ENCODE data around the gene ELOB.

ELOB gene

GRCh38 chr16:2795395-2796143, 18.5 kb upstream of the ELOB start:
- Mint-ChIP-seq H3K4me3 (no peak overlapping the region), H3K36me3 (ENCODE audit: low read depth) (no peaks in the 10 kb centered on the region), H3K27me3 (peaks cover 10% of the 10 kb centered on the region), H3K27ac (no peak overlapping the region), H3K9me3 (no peaks in the 10 kb centered on the region), H3K4me1 (ENCODE audit: low read depth) (no peaks in the 10 kb centered on the region)

- H3K4me1 Mint-ChIP-seq (ENCODE audit: low read depth): no peaks in the 10 kb centered on the region
These were observed 15.9 kb upstream of the ELOB start for GRCh38 chr16:2792940-2793339.

GRCh38 chr16:2791174-2791573, 14.1 kb upstream of the ELOB start:
- no peaks in the 10 kb centered on the region for H3K9me3 Mint-ChIP-seq
- peaks cover 17% of the 10 kb centered on the region for H3K27me3 Mint-ChIP-seq

More at GRCh38 chr16:2792940-2793339, 15.9 kb upstream of the ELOB start:
- H3K27me3 Mint-ChIP-seq: peaks cover 17% of the 10 kb centered on the region
- H3K36me3 Mint-ChIP-seq (ENCODE audit: low read depth): no peaks in the 10 kb centered on the region
- no peak overlapping the region for H3K27ac Mint-ChIP-seq
- H3K4me3 Mint-ChIP-seq: no peak overlapping the region
- H3K9me3 Mint-ChIP-seq: no peaks in the 10 kb centered on the region

DNA sequence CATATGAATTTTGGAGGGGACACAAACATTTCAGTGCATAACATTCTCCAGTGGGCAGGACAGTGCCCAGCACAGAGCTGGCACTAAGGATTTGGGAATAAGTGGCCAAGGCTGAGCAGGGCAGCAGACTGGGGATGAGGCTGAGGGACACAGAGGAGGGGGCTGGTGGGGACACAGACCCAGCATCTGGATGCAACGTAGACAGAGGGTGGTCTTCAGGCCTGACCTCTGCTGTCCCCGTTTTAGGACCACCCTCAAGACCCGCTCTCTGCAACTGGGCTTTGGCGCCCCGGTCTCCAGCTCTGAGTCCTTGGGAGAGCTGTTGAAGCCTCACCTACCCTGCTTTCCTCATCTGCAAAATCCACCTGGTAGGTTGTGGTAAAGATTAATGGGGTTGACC, 13.6 kb upstream of the ELOB start:
- H3K36me3 Mint-ChIP-seq (ENCODE audit: low read depth): no peaks in the 10 kb centered on the region
- H3K4me3 Mint-ChIP-seq: no peak overlapping the region
- no peak overlapping the region for H3K27ac Mint-ChIP-seq
- peaks cover 17% of the 10 kb centered on the region for H3K27me3 Mint-ChIP-seq
- no peaks in the 10 kb centered on the region for H3K9me3 Mint-ChIP-seq
- peaks cover 4% of the 10 kb centered on the region for H3K4me1 Mint-ChIP-seq (ENCODE audit: low read depth)

More at GRCh38 chr16:2791174-2791573, 14.1 kb upstream of the ELOB start:
- Mint-ChIP-seq H3K36me3 (ENCODE audit: low read depth) (no peaks in the 10 kb centered on the region), H3K27ac (no peak overlapping the region), H3K4me1 (ENCODE audit: low read depth) (peaks cover 1% of the 10 kb centered on the region), H3K4me3 (no peak overlapping the region)

GRCh38 chr16:2787961-2788360, 10.9 kb upstream of the ELOB start:
- H3K4me1 Mint-ChIP-seq (ENCODE audit: low read depth): peaks cover 7% of the 10 kb centered on the region
- H3K36me3 Mint-ChIP-seq (ENCODE audit: low read depth): no peaks in the 10 kb centered on the region
- H3K4me3 Mint-ChIP-seq: no peak overlapping the region
- H3K27ac Mint-ChIP-seq: no peak overlapping the region
- H3K27me3 Mint-ChIP-seq: peaks cover 13% of the 10 kb centered on the region
- H3K9me3 Mint-ChIP-seq: no peaks in the 10 kb centered on the region

DNA sequence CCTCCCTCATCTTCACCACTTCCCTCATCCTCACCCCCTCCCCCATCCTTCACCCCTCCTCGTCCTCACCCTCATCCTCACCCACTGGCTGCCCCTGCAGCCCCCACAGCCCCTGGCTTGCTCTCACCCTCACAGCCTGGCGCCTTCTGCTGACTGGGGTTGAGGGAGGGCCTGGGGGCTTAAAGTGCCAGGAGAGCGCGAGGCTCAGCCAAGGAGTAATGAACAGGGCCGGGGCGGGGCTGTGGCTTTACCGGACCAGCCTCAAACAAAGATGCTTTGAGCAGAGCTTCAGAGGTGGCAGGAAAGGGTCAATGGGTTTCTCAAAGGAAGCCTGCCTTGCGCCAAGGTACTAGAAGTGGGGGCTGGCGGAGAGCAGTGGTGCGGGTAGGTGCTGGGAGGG, 10.3 kb upstream of the ELOB start, which contains the start of gene PRSS33:
Gene PRSS33, minus strand, starts transcription at position 155 of the 400 bp plus-strand sequence. CDS start 1,013 bp downstream, outside the sequence.
- Mint-ChIP-seq H3K9me3 (no peaks in the 10 kb centered on the region), H3K4me3 (peak within 1 kb of the TSS; percentile 71), H3K36me3 (ENCODE audit: low read depth) (no peaks in the 10 kb centered on the region), H3K27me3 (peaks cover 11% of the 10 kb centered on the region), H3K27ac (no peak within 1 kb of the TSS), H3K4me1 (ENCODE audit: low read depth) (peaks cover 7% of the 10 kb centered on the region)

DNA sequence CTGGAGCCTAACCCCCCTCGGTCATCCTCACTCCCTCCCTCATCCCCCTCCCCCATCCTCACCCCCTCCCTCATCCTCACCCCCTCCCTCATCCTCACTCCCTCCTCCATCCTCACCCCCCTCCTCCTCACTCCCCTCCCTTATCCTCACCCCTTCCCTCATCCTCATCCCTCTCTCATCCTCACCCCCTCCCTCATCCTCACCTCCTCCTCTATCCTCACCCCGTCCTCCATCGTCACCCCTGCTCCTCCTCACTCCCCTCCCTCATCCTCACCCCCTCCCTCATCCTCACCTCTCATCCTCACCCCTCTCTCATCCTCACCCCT, 9.7 kb upstream of the ELOB start:
- Mint-ChIP-seq H3K4me1 (ENCODE audit: low read depth) (peaks cover 7% of the 10 kb centered on the region), H3K36me3 (ENCODE audit: low read depth) (no peaks in the 10 kb centered on the region), H3K27ac (no peak overlapping the region), H3K4me3 (no peak overlapping the region), H3K27me3 (peaks cover 11% of the 10 kb centered on the region), H3K9me3 (no peaks in the 10 kb centered on the region)

DNA sequence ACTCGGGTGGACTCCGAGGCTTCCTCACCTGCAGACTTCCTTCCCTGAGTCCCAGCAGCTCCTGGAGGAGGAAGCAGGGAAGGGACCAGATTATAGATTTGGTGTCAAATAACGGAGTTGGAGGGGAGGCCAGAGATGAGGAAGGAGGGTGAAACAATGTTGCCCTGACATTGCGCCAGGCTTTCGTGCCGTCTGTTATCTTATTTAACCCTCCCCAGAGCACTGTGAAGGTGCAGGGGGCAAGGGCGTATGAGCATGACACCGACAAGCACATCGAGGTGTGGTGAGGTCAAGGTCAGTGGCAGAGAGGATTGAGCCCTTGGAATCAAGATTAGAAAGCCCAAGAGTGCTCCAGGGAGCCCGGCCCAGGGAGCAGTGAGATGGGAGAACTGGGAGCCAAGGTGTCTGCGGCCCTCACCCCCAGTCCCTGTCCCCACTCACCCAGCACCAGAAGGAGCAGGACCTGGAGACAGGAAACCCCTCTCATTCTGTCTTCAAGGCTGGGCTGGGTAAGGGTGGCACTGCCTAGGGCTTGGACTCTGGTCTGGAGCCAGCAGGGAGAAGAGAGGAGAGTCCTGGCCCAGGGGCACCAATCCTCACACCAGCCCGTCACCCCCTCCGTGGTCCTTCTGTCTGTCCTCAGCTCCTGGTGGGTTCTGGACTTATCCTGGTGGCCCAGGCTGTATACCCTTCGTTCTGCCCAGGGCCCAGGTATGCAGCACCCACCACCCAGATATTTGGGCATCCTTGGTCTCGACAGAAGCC, 9.2 kb upstream of the ELOB start:
- Mint-ChIP-seq H3K27ac (peak overlapping the region; percentile 58), H3K9me3 (no peaks in the 10 kb centered on the region), H3K4me3 (peak overlapping the region; percentile 71), H3K4me1 (ENCODE audit: low read depth) (peaks cover 7% of the 10 kb centered on the region), H3K36me3 (ENCODE audit: low read depth) (no peaks in the 10 kb centered on the region), H3K27me3 (peaks cover 8% of the 10 kb centered on the region)

DNA sequence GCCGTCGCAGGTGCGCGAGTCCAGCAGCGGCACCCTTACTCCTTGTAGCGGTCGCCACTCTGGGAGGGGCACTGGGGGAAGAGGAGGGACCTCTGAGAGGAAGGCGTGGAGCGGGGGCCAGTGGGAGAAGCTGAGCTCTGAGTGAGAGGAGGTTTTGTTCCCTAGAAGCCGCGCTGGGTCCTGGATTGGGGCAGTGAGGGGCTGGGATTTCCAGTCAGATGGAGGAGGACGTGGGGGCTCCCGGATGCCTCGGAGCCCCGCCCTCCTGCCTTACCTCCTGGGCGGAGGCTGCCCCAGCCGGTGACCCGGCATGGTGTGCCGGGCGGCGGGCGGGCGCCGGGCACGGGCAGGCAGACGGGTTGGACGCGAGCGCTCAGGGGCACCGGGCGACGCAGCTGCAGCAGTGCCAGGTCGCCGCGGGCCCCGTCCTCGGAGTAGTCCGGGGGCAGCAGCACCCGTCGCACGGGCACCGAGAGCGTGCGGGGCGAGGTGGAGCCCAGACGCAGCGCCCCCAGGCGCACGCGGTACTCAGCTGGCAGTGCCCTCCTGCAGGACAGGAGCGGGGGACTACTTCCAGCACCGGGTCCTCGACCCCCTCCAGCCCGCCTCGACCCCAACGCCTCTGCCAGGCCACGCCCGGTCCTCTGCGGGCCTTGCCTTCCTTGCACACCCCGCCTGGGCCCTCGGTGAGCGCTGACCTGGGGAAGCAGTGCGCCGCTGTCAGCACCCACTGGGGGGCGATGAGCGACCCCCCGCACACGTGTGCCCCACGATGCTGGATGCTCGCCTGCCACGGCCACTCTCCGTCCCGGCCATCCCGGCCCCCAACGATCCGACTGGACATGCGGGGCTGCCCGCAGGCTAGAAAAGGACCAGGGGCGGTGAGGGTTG, 8.3 kb upstream of the ELOB start:
- Mint-ChIP-seq H3K36me3 (ENCODE audit: low read depth) (no peaks in the 10 kb centered on the region), H3K27ac (peak overlapping the region; percentile 94), H3K4me1 (ENCODE audit: low read depth) (peaks cover 7% of the 10 kb centered on the region), H3K9me3 (no peaks in the 10 kb centered on the region), H3K4me3 (peak overlapping the region; percentile 85), H3K27me3 (peaks cover 7% of the 10 kb centered on the region)

DNA sequence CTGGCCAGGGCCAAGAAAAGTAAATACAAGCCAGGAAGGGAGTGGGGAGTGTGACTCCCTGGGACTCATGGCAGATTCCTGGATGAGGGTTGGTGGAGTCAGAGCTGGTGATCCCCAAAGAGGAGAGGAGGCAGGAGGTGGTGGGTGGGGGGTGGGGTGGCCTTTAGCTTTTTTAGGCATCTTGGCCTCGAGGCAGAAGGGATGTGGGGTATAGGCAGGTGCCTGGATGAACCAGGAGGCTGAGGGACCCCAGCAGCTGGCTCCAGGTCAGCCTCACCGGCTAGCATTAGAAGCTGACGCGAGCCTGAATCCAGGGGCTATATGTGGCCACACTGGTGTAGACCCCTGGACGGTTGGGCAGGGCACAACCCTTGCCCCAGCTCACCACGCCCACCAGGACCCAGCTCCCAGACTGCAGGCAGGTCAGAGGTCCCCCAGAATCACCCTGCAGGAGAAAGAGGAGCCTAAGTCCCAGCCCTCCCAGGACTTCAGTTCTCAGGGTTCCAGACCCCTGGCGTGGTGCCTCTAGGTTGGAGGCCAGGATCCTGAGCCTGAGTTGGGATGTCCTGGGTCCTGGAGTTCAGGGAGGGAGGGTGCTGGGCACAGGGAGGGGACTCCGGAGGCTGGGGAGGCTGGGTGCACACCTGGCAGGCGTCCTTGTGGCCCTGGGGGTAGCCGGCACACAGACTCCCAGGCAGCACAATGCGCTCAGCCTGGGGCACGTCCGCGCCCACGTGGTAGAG, 7.4 kb upstream of the ELOB start:
- peaks cover 2% of the 10 kb centered on the region for H3K27me3 Mint-ChIP-seq
- H3K36me3 Mint-ChIP-seq (ENCODE audit: low read depth): no peaks in the 10 kb centered on the region
- H3K4me3 Mint-ChIP-seq: peak overlapping the region; percentile 85

GRCh38 chr16:2783581-2784357, 6.7 kb upstream of the ELOB start:
- Mint-ChIP-seq H3K4me1 (ENCODE audit: low read depth) (peaks cover 9% of the 10 kb centered on the region), H3K9me3 (no peaks in the 10 kb centered on the region), H3K27me3 (no peaks in the 10 kb centered on the region), H3K4me3 (peak overlapping the region; percentile 17), H3K36me3 (ENCODE audit: low read depth) (no peaks in the 10 kb centered on the region), H3K27ac (no peak overlapping the region)

More for the DNA sequence above, 7.4 kb upstream of the ELOB start:
- Mint-ChIP-seq H3K9me3 (no peaks in the 10 kb centered on the region), H3K4me1 (ENCODE audit: low read depth) (peaks cover 7% of the 10 kb centered on the region), H3K27ac (peak overlapping the region; percentile 94)

DNA sequence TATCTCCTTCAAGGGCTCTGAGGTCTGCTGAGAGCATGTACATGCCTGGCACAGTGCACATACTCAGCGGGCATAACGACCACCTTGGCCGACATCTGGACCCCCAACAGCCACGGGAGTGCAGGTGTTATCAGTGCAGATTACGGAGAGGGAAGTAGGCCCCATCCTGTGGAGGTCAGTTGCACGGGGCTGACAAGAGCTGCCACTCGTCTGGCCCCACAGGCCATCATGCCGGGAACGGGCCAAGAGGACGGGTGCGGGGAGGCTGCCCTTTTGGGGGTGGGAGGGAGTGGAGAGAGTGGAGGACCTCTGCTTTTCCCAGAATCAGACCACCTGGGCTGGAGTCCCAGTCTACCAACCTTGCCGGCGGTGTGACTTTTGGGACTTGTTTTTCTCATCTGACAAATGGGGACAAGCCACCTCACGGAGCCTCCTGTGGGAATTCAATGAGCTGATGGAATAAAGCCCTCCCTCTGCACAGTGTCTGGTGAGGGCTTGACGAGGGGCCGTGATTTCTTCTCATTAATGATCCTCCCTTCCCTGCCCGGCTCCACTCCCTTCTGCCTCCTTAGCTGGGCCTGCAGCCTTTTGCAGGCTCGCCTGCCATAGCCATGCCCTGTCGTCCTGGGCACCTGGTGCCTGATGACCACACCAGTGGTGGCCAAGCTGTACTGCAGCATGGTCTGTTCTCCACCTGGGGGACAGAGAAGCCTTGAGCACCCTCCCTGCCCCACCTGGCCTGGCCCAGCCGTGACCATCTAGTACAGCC, 5.7 kb upstream of the ELOB start:
- H3K27ac Mint-ChIP-seq: peak overlapping the region; percentile 21
- H3K36me3 Mint-ChIP-seq (ENCODE audit: low read depth): peaks cover 6% of the 10 kb centered on the region
- no peaks in the 10 kb centered on the region for H3K27me3 Mint-ChIP-seq
- H3K4me1 Mint-ChIP-seq (ENCODE audit: low read depth): peaks cover 19% of the 10 kb centered on the region
- H3K9me3 Mint-ChIP-seq: no peaks in the 10 kb centered on the region
- no peak overlapping the region for H3K4me3 Mint-ChIP-seq

All from stimulated activated naive CD8-positive, alpha-beta T cell treated with anti-CD3 and anti-CD28 coated beads, Interleukin-15, Interleukin-2, amounts not matched to agents 100 ng/mL and 50 ng/mL, for 24 hours (primary cell).